B cell (primary cell): ENCODE data around the gene TRIP13. TPM values are rescaled to one million over a fixed set of nuclear protein-coding genes. Genes with fewer than 3 reads are reported as not detected.

Experiments
- ATAC-seq: fragments of 200-7000 bp; cut with Tn5 transposase; one replicate; pipeline ENCODE4 v1.10.0; 2021; ENCODE audit warnings: low read depth, mild to moderate bottlenecking, moderate number of reproducible peaks, moderate library complexity
- CTCF ChIA-PET: fragments of 350-600 bp; sonication (Branson Sonifier 250); formaldehyde crosslinking; loops from one replicate; lab custom pipeline; 2021; ENCODE audit warnings: antibody characterized with exemption, inconsistent platforms; lab: Charles Lee
- POLR2A ChIA-PET: fragments of 350-600 bp; sonication (Branson Sonifier 250); formaldehyde crosslinking; loops from one replicate; lab custom pipeline; 2021; ENCODE audit warnings: antibody characterized with exemption; lab: Charles Lee
- DNase-seq: peaks from one replicate; pipeline ENCODE4 v3.0.0; 2013
- H2AFZ ChIP-seq: 2 replicates; pipeline ENCODE4 v1.6.1; 2012; ENCODE audit warnings: mild to moderate bottlenecking, low read depth, low read length; ENCODE audit not compliant: insufficient read depth, poor library complexity, severe bottlenecking
- H3K27ac ChIP-seq, 2 donors: 1 replicate in 1 of 2; 2 replicates in 1 of 2; pipeline ENCODE4 v1.5.1; 2012 to 2013; ENCODE audit warnings: low read length in 2 of 2, mild to moderate bottlenecking in 2 of 2, moderate library complexity in 1 of 2
- H3K27me3 ChIP-seq, 4 experiments: fragments of 200-600 bp in 1 of 4; sonication (generic) in 1 of 4; replicated peaks in 1 of 4; 1 replicate in 2 of 4; 2 replicates in 2 of 4; pipeline versions ENCODE4 v1.6.1 to v1.7.0; 2013 to 2016; ENCODE audit warnings: low read length in 3 of 4, mild to moderate bottlenecking in 2 of 4, mixed read lengths in 1 of 4, moderate library complexity in 1 of 4; ENCODE audit not compliant: insufficient read depth in 4 of 4, control insufficient read depth in 3 of 4; ENCODE audit errors: control extremely low read depth in 1 of 4
- H3K36me3 ChIP-seq, 2 experiments: replicated peaks in 1 of 2; 1 replicate in 1 of 2; 2 replicates in 1 of 2; pipeline versions ENCODE4 v1.6.1 to v1.7.1; 2013; ENCODE audit warnings: low read length in 1 of 2; ENCODE audit not compliant: insufficient read depth in 2 of 2, control insufficient read depth in 1 of 2; ENCODE audit errors: control extremely low read depth in 1 of 2, extremely low read depth in 1 of 2
- H3K4me1 ChIP-seq, 2 donors: fragments of 200-600 bp in 1 of 2; sonication (generic) in 1 of 2; 1 replicate in 1 of 2; 2 replicates in 1 of 2; pipeline versions ENCODE4 v1.5.1 to v1.6.1; 2013 to 2017; ENCODE audit warnings: low read length in 2 of 2; ENCODE audit not compliant: control insufficient read depth in 2 of 2, insufficient read depth in 2 of 2
- H3K4me2 ChIP-seq: replicated peaks from 2 replicates; pipeline ENCODE3; 2012; ENCODE audit warnings: mild to moderate bottlenecking, low read depth, low read length; ENCODE audit not compliant: poor library complexity, severe bottlenecking
- H3K4me3 ChIP-seq, 5 experiments: fragments of 200-600 bp in 1 of 5; sonication (generic) in 1 of 5; 1 replicate in 3 of 5; 2 replicates in 2 of 5; pipeline versions ENCODE4 v1.5.1 to v1.7.0; 2011 to 2016; ENCODE audit warnings: low read length in 4 of 5, mild to moderate bottlenecking in 4 of 5, low read depth in 2 of 5, control low read depth in 1 of 5, moderate library complexity in 1 of 5; ENCODE audit not compliant: insufficient read depth in 1 of 5; ENCODE audit errors: control extremely low read depth in 1 of 5, extremely low read depth in 1 of 5
- H3K79me2 ChIP-seq: fragments of 200-600 bp; sonication (generic); one replicate; pipeline ENCODE4 v1.6.0; 2016; ENCODE audit warnings: low read length; ENCODE audit not compliant: control insufficient read depth, insufficient read depth
- H3K9ac ChIP-seq: fragments of 200-600 bp; sonication (generic); 2 replicates; pipeline ENCODE4 v1.6.1; 2017; ENCODE audit warnings: mild to moderate bottlenecking, low read length, moderate library complexity
- H3K9me3 ChIP-seq, 3 donors: one replicate each; pipeline versions ENCODE4 v1.6.1 to v1.7.1; 2013; ENCODE audit warnings: low read length in 2 of 3; ENCODE audit not compliant: control insufficient read depth in 2 of 3, insufficient read depth in 1 of 3; ENCODE audit errors: control extremely low read depth in 1 of 3
- H4K20me1 ChIP-seq: 2 replicates; pipeline ENCODE4 v1.6.0; 2012; ENCODE audit warnings: mild to moderate bottlenecking, low read length; ENCODE audit not compliant: insufficient read depth, control insufficient read depth, poor library complexity, severe bottlenecking
- H3K27ac Mint-ChIP-seq: one replicate; pipeline ENCODE4 v1.8.0; 2021; ENCODE audit warnings: mixed read lengths
- H3K27me3 Mint-ChIP-seq: one replicate; pipeline ENCODE4 v1.8.0; 2021; ENCODE audit warnings: mixed read lengths
- H3K4me1 Mint-ChIP-seq: one replicate; pipeline ENCODE4 v1.8.0; 2021; ENCODE audit warnings: mixed read lengths
- H3K4me3 Mint-ChIP-seq: one replicate; pipeline ENCODE4 v1.8.0; 2021; ENCODE audit warnings: mixed read lengths
- H3K9me3 Mint-ChIP-seq: one replicate; pipeline ENCODE4 v1.8.0; 2022; ENCODE audit warnings: mixed read lengths; ENCODE audit not compliant: insufficient read depth
- EZH2 ChIP-seq: IDR thresholded peaks from 2 replicates; pipeline ENCODE4 v1.6.1; 2012; ENCODE audit warnings: borderline replicate concordance, low read depth, mild to moderate bottlenecking, moderate library complexity, low read length; ENCODE audit not compliant: insufficient read depth, poor library complexity, severe bottlenecking
- WGBS: methylation state at CpG from one replicate; pipeline ENCODE4 v1.1.5; 2013; ENCODE audit warnings: missing lambda C conversion rate; ENCODE audit not compliant: insufficient coverage; 5-methylcytosine and 5-hydroxymethylcytosine counted together
- intact Hi-C: fragments of 100-400 bp; cut with micrococcal nuclease; formaldehyde crosslinking; loops from one replicate; pipeline ENCODE4 v1.10.0; 2022
- polyA plus RNA-seq: library from polyadenylated mRNA; depleted of rRNA; stranded (reverse); fragments of >200 nt; gene quantifications from 2 replicates; pipeline ENCODE4 v1.2.3, GENCODE V29; 2012
- total RNA-seq, 2 donors: library from RNA; stranded (reverse); fragments of 120-200 nt in 1 of 2; gene quantifications; 1 replicate in 1 of 2; 2 replicates in 1 of 2; pipeline versions ENCODE4 v1.2.3 to v1.2.4, GENCODE V29; 2013 to 2022
- TF ChIP-seq, protein P1 (sequence below): fragments of 200-600 bp; IDR thresholded peaks from one replicate; pipeline ENCODE4 v1.8.0; 2022; ENCODE audit warnings: antibody characterized with exemption, mild to moderate bottlenecking

Gene TRIP13
- total and polyA plus RNA-seq, 2 donors (not counting 1 experiment from before 2014, with no cell fraction given): 0.63 to 1.1 TPM

DNA sequence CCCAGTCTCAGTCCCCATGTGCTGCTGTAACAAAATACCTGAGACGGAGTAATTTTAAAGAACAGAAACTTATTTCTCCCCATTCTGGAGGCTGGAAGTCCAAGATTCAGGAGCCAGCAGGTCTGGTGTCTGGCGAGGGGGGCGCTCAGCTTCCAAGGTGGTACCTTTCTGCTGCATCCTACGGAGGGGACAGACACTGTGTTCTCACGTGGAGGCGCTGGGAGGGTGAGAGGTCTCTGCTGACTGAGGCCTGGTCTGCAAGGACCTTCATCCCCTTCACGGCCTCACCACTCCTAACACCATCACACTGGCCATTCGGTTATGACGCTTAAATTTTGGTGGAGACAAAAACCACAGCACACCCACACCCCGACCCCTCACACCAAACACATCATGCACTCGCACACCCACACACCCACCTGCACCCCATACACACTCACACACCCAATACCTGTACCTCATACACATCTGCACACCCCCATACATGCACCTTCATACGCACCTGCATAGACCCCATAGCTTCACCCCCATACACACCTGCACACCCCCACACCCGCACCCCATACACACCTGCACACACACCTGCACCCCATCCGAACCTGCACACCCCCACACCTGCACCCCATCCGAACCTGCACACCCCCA, 32.1 kb upstream of the TRIP13 start:
- no peaks in the 10 kb centered on the region for H3K79me2 ChIP-seq
- ChIA-PET POLR2A (no interaction called here), CTCF (no interaction called here)
- H3K4me3 Mint-ChIP-seq: no peak overlapping the region
- TF ChIP-seq EZH2: no peak
- TF ChIP-seq, protein P1, sequence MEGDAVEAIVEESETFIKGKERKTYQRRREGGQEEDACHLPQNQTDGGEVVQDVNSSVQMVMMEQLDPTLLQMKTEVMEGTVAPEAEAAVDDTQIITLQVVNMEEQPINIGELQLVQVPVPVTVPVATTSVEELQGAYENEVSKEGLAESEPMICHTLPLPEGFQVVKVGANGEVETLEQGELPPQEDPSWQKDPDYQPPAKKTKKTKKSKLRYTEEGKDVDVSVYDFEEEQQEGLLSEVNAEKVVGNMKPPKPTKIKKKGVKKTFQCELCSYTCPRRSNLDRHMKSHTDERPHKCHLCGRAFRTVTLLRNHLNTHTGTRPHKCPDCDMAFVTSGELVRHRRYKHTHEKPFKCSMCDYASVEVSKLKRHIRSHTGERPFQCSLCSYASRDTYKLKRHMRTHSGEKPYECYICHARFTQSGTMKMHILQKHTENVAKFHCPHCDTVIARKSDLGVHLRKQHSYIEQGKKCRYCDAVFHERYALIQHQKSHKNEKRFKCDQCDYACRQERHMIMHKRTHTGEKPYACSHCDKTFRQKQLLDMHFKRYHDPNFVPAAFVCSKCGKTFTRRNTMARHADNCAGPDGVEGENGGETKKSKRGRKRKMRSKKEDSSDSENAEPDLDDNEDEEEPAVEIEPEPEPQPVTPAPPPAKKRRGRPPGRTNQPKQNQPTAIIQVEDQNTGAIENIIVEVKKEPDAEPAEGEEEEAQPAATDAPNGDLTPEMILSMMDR: no peak
- no peaks in the 10 kb centered on the region for H3K9me3 Mint-ChIP-seq
- DNase-seq: no peak
- no peak overlapping the region for H3K27ac ChIP-seq
- no peaks in the 10 kb centered on the region for H3K4me1 Mint-ChIP-seq
- ATAC-seq: no peak
- H3K27me3 Mint-ChIP-seq: no peaks in the 10 kb centered on the region
- H2AFZ ChIP-seq: no peak overlapping the region
- WGBS: 88% methylated on average over 10 of the region's 15 CpGs
- H3K4me3 ChIP-seq: no peak overlapping the region
- H3K36me3 ChIP-seq: peaks cover 0 to 34% of the 10 kb centered on the region in 2 experiments
- H3K27me3 ChIP-seq: no peaks in the 10 kb centered on the region
- H3K9me3 ChIP-seq: no peaks in the 10 kb centered on the region
- H4K20me1 ChIP-seq: no peaks in the 10 kb centered on the region
- no peaks in the 10 kb centered on the region for H3K4me1 ChIP-seq
- H3K27ac Mint-ChIP-seq: no peak overlapping the region
- no peak overlapping the region for H3K9ac ChIP-seq
- intact Hi-C loops: no loop called here
- no peak overlapping the region for H3K4me2 ChIP-seq

DNA sequence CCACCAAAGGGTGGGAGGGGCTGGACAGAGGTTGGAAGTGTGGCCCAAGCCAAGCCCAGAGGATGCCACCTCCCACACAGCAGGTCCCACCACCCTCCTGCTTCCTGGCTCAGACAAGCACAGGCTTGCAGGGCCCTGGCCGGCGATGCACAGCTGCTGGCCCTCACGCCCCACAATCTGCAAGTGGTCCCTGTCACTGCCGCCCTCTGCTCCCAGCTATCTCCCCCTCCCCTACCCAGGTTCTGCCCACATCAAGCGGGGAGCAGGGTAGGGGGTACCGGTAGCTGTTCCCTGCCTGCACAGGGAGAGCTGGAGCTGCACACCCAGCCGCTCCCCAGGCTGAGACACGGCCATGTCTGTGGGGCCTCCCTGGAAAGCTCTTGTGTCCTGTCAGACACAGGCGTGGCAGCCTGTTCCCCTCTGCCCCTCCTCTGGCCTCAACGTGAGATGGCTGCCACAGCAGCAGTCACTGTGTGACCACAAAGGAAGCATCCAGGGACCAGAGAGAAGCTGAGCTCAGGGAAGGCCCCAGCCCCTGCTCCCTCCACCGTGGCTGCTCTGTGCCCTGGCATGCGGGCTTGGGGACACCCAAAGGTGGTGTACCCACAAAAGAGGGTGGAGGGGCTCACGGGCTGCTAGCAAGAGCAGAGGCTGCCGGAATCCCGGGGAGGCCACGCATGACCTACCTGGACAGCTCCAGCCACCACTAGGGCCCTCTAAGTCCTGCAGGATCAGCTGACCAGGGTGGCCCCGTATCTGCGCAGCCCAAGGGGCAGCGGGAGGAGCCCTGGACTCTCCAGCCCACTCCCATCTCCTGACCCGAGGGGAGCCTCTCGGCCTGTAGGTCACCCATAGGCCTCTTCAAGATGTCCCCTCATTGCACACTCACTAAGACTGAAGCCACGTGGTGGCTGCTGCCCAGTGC, 31.0 kb upstream of the TRIP13 start:
- Histone ChIP-seq H3K27ac (no peak overlapping the region), H3K27me3 (no peaks in the 10 kb centered on the region), H3K4me1 (no peaks in the 10 kb centered on the region), H3K4me3 (no peak overlapping the region), H3K79me2 (no peaks in the 10 kb centered on the region), H3K36me3 (peaks cover 0 to 42% of the 10 kb centered on the region in 2 experiments), H2AFZ (no peak overlapping the region), H4K20me1 (no peaks in the 10 kb centered on the region), H3K4me2 (no peak overlapping the region), H3K9ac (no peak overlapping the region), H3K9me3 (no peaks in the 10 kb centered on the region)
- ATAC-seq (no peak), DNase-seq (no peak)
- ChIA-PET POLR2A (no interaction called here), CTCF (no interaction called here)
- intact Hi-C loops: no loop called here
- H3K4me1 Mint-ChIP-seq: no peaks in the 10 kb centered on the region
- no peak overlapping the region for H3K4me3 Mint-ChIP-seq
- no peak overlapping the region for H3K27ac Mint-ChIP-seq
- TF ChIP-seq, protein P1: no peak
- no peak for TF ChIP-seq EZH2
- H3K9me3 Mint-ChIP-seq: no peaks in the 10 kb centered on the region
- WGBS: 90% methylated on average over 22 of the region's 22 CpGs
- no peaks in the 10 kb centered on the region for H3K27me3 Mint-ChIP-seq
